Colon (tissue), 2 donors: ENCODE measurements around the gene SLX9.
"Not testable (repeated sequence)": the region's sequence is repeated elsewhere in the genome, so short reads cannot be mapped to it uniquely, and the experiment has no call there.

Experiments
- FAIRE-seq: peaks from 2 replicates; lab custom pipeline; 2012; peaks lifted over from hg19 to GRCh38; lab: Jason Lieb, UNC
- donor health status: control.
- donor health status: control.

The SLX9 gene

GRCh38 chr21:44902268-44903049 is 37.4 kb upstream of the SLX9 start:
- no peak for FAIRE-seq

GRCh38 chr21:44903050-44903685 is 36.7 kb upstream of the SLX9 start:
- FAIRE-seq: no peak

- no peak for FAIRE-seq
These were observed 36.1 kb upstream of the SLX9 start for GRCh38 chr21:44903689-44904088.

GRCh38 chr21:44904141-44904923 is 35.5 kb upstream of the SLX9 start:
- no peak for FAIRE-seq

GRCh38 chr21:44905016-44905727 is 34.7 kb upstream of the SLX9 start:
- FAIRE-seq: no peak

- no peak for FAIRE-seq
These were observed 34.1 kb upstream of the SLX9 start for GRCh38 chr21:44905728-44906090.

- FAIRE-seq: no peak
These were observed 32.4 kb upstream of the SLX9 start for GRCh38 chr21:44907225-44907965.

- FAIRE-seq: no peak
These were observed 31.6 kb upstream of the SLX9 start for GRCh38 chr21:44907966-44908895.

- FAIRE-seq: no peak
These were observed 30.9 kb upstream of the SLX9 start for GRCh38 chr21:44908908-44909307.

GRCh38 chr21:44909719-44910118 is 30.1 kb upstream of the SLX9 start:
- no peak for FAIRE-seq

- FAIRE-seq: no peak
These were observed 29.4 kb upstream of the SLX9 start for GRCh38 chr21:44910229-44911067.

GRCh38 chr21:44911068-44911383 is 28.8 kb upstream of the SLX9 start:
- FAIRE-seq: no peak

- FAIRE-seq: no peak
These were observed 28.3 kb upstream of the SLX9 start for GRCh38 chr21:44911384-44912157.

GRCh38 chr21:44912158-44912473 is 27.7 kb upstream of the SLX9 start:
- no peak for FAIRE-seq

- FAIRE-seq: not testable (repeated sequence)
These were observed 27.1 kb upstream of the SLX9 start for GRCh38 chr21:44912506-44913412.

- no peak for FAIRE-seq
These were observed 26.2 kb upstream of the SLX9 start for GRCh38 chr21:44913425-44914175.

GRCh38 chr21:44914176-44914874 is 25.5 kb upstream of the SLX9 start:
- FAIRE-seq: no peak
